IPS-20b (cell line): ENCODE results near the gene CRIM1.

Experiments used
- H3K27ac ChIP-seq: one replicate; pipeline ENCODE4 v1.5.1; 2013; ENCODE audit warnings: low read length
- H3K27me3 ChIP-seq: 2 replicates; pipeline ENCODE4 v1.6.1; 2013; ENCODE audit warnings: mild to moderate bottlenecking, low read length, inconsistent platforms; ENCODE audit not compliant: insufficient read depth
- H3K36me3 ChIP-seq: 2 replicates; pipeline ENCODE4 v1.6.1; 2013; ENCODE audit warnings: low read depth, mild to moderate bottlenecking, inconsistent platforms, low read length, moderate library complexity; ENCODE audit not compliant: insufficient read depth
- H3K4me1 ChIP-seq: 2 replicates; pipeline ENCODE4 v1.6.1; 2013; ENCODE audit warnings: mild to moderate bottlenecking, control low read depth, inconsistent platforms, low read length, moderate library complexity; ENCODE audit not compliant: insufficient read depth
- H3K4me3 ChIP-seq: 2 replicates; pipeline ENCODE4 v1.5.1; 2013; ENCODE audit warnings: mild to moderate bottlenecking, low read length, inconsistent platforms
- H3K9ac ChIP-seq: 2 replicates; pipeline ENCODE4 v1.6.1; 2013; ENCODE audit warnings: low read depth, mild to moderate bottlenecking, inconsistent platforms, low read length, moderate library complexity
- H3K9me3 ChIP-seq: 2 replicates; pipeline ENCODE4 v1.6.1; 2013; ENCODE audit warnings: mild to moderate bottlenecking, low read depth, low read length, inconsistent platforms; ENCODE audit not compliant: insufficient read depth

Gene CRIM1

GRCh38 chr2:36367895-36368353, 12.3 kb downstream of the CRIM1 start:
- Histone ChIP-seq H3K4me3 (peak overlapping the region; percentile 22), H3K9ac (peak overlapping the region; percentile 28), H3K27me3 (no peaks in the 10 kb centered on the region), H3K36me3 (peaks cover 4% of the 10 kb centered on the region; the same call in 1 of the 2 replicates), H3K4me1 (peaks cover 66% of the 10 kb centered on the region), H3K9me3 (no peaks in the 10 kb centered on the region), H3K27ac (peak overlapping the region; percentile 40)

GRCh38 chr2:36368438-36368837, 12.9 kb downstream of the CRIM1 start:
- Histone ChIP-seq H3K9me3 (no peaks in the 10 kb centered on the region), H3K4me3 (no peak overlapping the region), H3K9ac (no peak overlapping the region), H3K27ac (no peak overlapping the region), H3K4me1 (peaks cover 71% of the 10 kb centered on the region), H3K36me3 (peaks cover 4% of the 10 kb centered on the region; the same call in 1 of the 2 replicates), H3K27me3 (no peaks in the 10 kb centered on the region)

- H3K9me3 ChIP-seq: no peaks in the 10 kb centered on the region
- H3K4me1 ChIP-seq: peaks cover 75% of the 10 kb centered on the region
- no peak overlapping the region for H3K9ac ChIP-seq
- H3K4me3 ChIP-seq: no peak overlapping the region
- peaks cover 4% of the 10 kb centered on the region; the same call in 1 of the 2 replicates for H3K36me3 ChIP-seq
- H3K27me3 ChIP-seq: no peaks in the 10 kb centered on the region
- H3K27ac ChIP-seq: no peak overlapping the region
Measured at GRCh38 chr2:36369163-36369562, 13.6 kb downstream of the CRIM1 start.

- peaks cover 81% of the 10 kb centered on the region for H3K4me1 ChIP-seq
- peaks cover 4% of the 10 kb centered on the region; the same call in 1 of the 2 replicates for H3K36me3 ChIP-seq
- no peak overlapping the region for H3K4me3 ChIP-seq
- H3K9ac ChIP-seq: no peak overlapping the region
- H3K27me3 ChIP-seq: no peaks in the 10 kb centered on the region
- no peak overlapping the region for H3K27ac ChIP-seq
- H3K9me3 ChIP-seq: no peaks in the 10 kb centered on the region
Measured at GRCh38 chr2:36369716-36370115, 14.1 kb downstream of the CRIM1 start.

GRCh38 chr2:36370281-36370680, 14.7 kb downstream of the CRIM1 start:
- H3K4me1 ChIP-seq: peaks cover 87% of the 10 kb centered on the region
- H3K36me3 ChIP-seq: peaks cover 4% of the 10 kb centered on the region; the same call in 1 of the 2 replicates
- no peak overlapping the region for H3K4me3 ChIP-seq
- H3K27ac ChIP-seq: no peak overlapping the region
- no peak overlapping the region for H3K9ac ChIP-seq
- no peaks in the 10 kb centered on the region for H3K9me3 ChIP-seq
- no peaks in the 10 kb centered on the region for H3K27me3 ChIP-seq

- Histone ChIP-seq H3K4me1 (peaks cover 93% of the 10 kb centered on the region), H3K4me3 (peak overlapping the region; percentile 31; the same call in 1 of the 2 replicates), H3K27me3 (no peaks in the 10 kb centered on the region), H3K9ac (no peak overlapping the region; the same call in 1 of the 2 replicates), H3K27ac (peak overlapping the region; percentile 58), H3K9me3 (no peaks in the 10 kb centered on the region), H3K36me3 (peaks cover 4% of the 10 kb centered on the region; the same call in 1 of the 2 replicates)
Measured at GRCh38 chr2:36371070-36371874, 15.7 kb downstream of the CRIM1 start.

- peak overlapping the region; percentile 58 for H3K27ac ChIP-seq
- no peaks in the 10 kb centered on the region for H3K9me3 ChIP-seq
- no peak overlapping the region for H3K4me3 ChIP-seq
- H3K9ac ChIP-seq: peak overlapping the region; percentile 33; the same call in 1 of the 2 replicates
- H3K27me3 ChIP-seq: no peaks in the 10 kb centered on the region
- H3K36me3 ChIP-seq: peaks cover 4% of the 10 kb centered on the region; the same call in 1 of the 2 replicates
- peaks cover 93% of the 10 kb centered on the region for H3K4me1 ChIP-seq
Measured at GRCh38 chr2:36371928-36372391, 16.4 kb downstream of the CRIM1 start.

DNA sequence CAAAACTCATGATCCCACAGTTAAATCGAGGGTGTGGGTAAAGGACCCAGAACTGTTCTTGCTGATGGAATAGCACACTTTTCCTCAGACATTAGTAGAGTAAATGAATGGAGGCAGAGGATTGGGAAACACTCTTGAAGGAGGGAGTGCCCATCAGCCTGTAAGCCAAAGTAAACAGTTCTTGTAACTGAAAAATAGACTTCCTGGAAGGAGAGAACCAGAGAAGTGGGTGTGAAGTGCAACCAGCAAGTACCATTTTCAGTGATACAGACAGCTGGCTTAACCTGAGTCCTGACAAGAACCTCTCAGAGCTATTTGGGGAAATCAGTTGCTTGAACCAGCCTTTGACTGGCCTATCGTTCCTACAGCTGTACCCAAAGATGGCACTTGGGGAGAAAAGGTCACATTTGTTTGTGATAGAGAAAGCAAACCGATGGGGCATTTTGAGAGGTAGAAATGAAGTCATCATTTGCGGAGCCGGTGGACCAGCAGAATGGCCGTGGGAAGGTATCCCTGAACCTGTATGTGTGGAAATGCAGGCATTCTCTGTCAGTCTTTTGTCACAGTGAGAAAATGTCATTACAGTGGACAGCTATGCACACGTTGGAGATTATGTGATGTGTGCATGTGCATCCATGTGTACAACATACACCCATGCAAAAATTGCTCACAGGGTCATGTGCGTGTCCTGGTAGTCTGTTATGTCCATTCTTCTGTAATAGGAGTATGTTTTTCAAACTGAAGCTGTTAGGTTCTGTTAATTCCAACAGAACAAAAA, 17.8 kb downstream of the CRIM1 start:
- Histone ChIP-seq H3K4me3 (no peak overlapping the region), H3K9me3 (no peaks in the 10 kb centered on the region), H3K36me3 (peaks cover 4% of the 10 kb centered on the region; the same call in 1 of the 2 replicates), H3K27ac (no peak overlapping the region), H3K4me1 (peaks cover 92% of the 10 kb centered on the region), H3K9ac (no peak overlapping the region), H3K27me3 (no peaks in the 10 kb centered on the region)

DNA sequence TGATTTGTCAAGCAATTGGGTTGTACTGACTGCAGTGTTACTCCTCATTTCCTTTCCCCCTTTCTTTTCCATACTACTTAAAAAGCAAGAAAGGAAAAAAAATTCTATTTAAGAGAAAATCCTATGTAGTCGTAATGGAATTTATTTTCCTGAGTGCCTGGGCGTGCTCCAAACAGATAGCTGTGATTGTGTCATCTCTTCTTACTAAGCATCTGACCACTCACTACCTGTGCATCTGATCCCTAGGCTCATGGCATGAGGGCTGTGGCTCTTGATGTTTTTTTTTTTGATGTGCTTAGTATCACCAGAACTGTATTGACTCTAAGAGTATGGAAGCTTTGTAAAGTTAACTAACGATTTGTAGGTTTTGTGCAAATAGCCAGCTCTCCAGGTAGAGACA, 19.0 kb downstream of the CRIM1 start:
- Histone ChIP-seq H3K9me3 (no peaks in the 10 kb centered on the region), H3K9ac (no peak overlapping the region), H3K4me3 (no peak overlapping the region), H3K27ac (no peak overlapping the region), H3K4me1 (peaks cover 83% of the 10 kb centered on the region), H3K27me3 (no peaks in the 10 kb centered on the region), H3K36me3 (peaks cover 2% of the 10 kb centered on the region; the same call in 1 of the 2 replicates)

- no peaks in the 10 kb centered on the region for H3K9me3 ChIP-seq
- H3K4me1 ChIP-seq: peaks cover 79% of the 10 kb centered on the region
- no peaks in the 10 kb centered on the region; the same call in 1 of the 2 replicates for H3K36me3 ChIP-seq
- peak overlapping the region; percentile 34 for H3K27ac ChIP-seq
- H3K4me3 ChIP-seq: peak overlapping the region; percentile 28; the same call in 1 of the 2 replicates
- H3K9ac ChIP-seq: peak overlapping the region; percentile 14; the same call in 1 of the 2 replicates
- no peaks in the 10 kb centered on the region for H3K27me3 ChIP-seq
Measured at GRCh38 chr2:36376319-36376765, 20.8 kb downstream of the CRIM1 start.

DNA sequence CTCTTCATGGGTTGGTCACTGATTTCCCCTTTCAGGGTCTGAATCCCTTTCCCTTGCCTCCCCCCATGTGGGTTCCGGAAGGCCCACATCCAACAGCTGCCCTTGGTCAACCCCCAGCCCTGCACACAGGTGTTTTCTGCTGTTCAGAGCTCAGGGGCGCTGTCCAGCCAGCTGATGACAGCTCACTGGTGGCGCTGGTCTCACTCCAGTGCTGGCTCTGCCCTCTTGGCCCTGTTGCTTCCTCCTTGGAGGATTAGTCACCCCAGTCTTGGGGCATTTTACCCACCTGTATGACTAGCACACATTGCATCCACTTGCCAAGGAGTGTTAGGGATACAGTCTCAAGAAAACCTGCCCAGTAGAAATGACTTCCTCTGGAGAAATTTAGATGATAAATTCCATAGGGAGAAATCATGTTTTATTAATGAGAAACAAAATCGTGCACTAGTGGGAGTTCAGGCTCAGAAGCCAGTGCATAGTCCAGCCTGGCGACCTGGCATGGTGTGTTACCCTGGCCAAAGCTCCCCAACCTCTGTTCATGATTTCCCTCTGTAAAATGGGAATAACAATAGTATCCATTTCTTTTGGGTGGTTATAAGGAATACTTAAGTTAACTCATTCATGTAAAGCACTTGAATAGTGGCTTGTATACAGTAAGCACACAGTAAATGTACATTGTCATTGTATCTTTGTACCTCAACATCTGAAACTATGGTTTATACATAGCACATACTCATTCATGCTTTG, 21.6 kb downstream of the CRIM1 start:
- Histone ChIP-seq H3K4me3 (no peak overlapping the region; the same call in 1 of the 2 replicates), H3K4me1 (peaks cover 73% of the 10 kb centered on the region), H3K27me3 (no peaks in the 10 kb centered on the region), H3K9ac (peak overlapping the region; percentile 22; the same call in 1 of the 2 replicates), H3K9me3 (no peaks in the 10 kb centered on the region), H3K36me3 (no peaks in the 10 kb centered on the region; the same call in 1 of the 2 replicates), H3K27ac (peak overlapping the region; percentile 16)
